GM23338 (cell line): ENCODE results near the gene GPBP1L1. TPM values are rescaled to one million over a fixed set of nuclear protein-coding genes. Genes with fewer than 3 reads are reported as not detected.
A peak's percentile ranks its signal among the peaks of the same experiment; 100 is the strongest.

Experiments
- ATAC-seq: fragments of 200-7000 bp; cut with Tn5 transposase; 3 replicates; pipeline ENCODE4 v1.9.1; 2020
- DNase-seq: peaks from one replicate; pipeline ENCODE4 v3.0.0-alpha.2; 2015; ENCODE audit warnings: low spot score
- H2AFZ ChIP-seq: fragments of 200-600 bp; sonication (generic); 2 replicates; pipeline ENCODE4 v1.8.0; 2016; ENCODE audit warnings: antibody characterized with exemption, mild to moderate bottlenecking, moderate library complexity
- H3F3A ChIP-seq: fragments of 200-600 bp; sonication (generic); replicated peaks from 2 replicates; pipeline ENCODE4 v1.8.0; 2017; ENCODE audit warnings: antibody characterized with exemption, mixed run types, low read depth
- H3K27ac ChIP-seq: fragments of 200-600 bp; sonication (generic); 2 replicates; pipeline ENCODE4 v1.6.1; 2016; ENCODE audit warnings: low read depth
- H3K27me3 ChIP-seq: fragments of 200-600 bp; sonication (generic); 2 replicates; pipeline ENCODE4 v1.8.0; 2016; ENCODE audit warnings: mild to moderate bottlenecking, mixed run types, moderate library complexity; ENCODE audit not compliant: insufficient read depth
- H3K36me3 ChIP-seq: fragments of 200-600 bp; sonication (generic); 2 replicates; pipeline ENCODE4 v1.8.0; 2016; ENCODE audit warnings: mild to moderate bottlenecking; ENCODE audit not compliant: insufficient read depth
- H3K4me1 ChIP-seq: fragments of 200-600 bp; sonication (generic); 2 replicates; pipeline ENCODE4 v1.8.0; 2016; ENCODE audit warnings: mild to moderate bottlenecking, moderate library complexity; ENCODE audit not compliant: insufficient read depth
- H3K4me2 ChIP-seq: fragments of 200-600 bp; sonication (generic); 2 replicates; pipeline ENCODE4 v1.7.1; 2017; ENCODE audit warnings: mixed run types
- H3K4me3 ChIP-seq: fragments of 200-600 bp; sonication (generic); 2 replicates; pipeline ENCODE4 v1.6.1; 2016; ENCODE audit warnings: mixed run types
- H3K79me2 ChIP-seq: fragments of 200-600 bp; sonication (generic); replicated peaks from 2 replicates; pipeline ENCODE4 v1.8.0; 2017; ENCODE audit warnings: mild to moderate bottlenecking; ENCODE audit not compliant: insufficient read depth
- H3K9me2 ChIP-seq: fragments of 200-600 bp; sonication (generic); 2 replicates; pipeline ENCODE4 v1.8.0; 2017; ENCODE audit not compliant: insufficient read depth
- H4K20me1 ChIP-seq: fragments of 200-600 bp; sonication (generic); replicated peaks from 2 replicates; pipeline ENCODE4 v1.8.0; 2017; ENCODE audit warnings: mild to moderate bottlenecking; ENCODE audit not compliant: insufficient read depth
- H3K27ac Mint-ChIP-seq: 2 replicates; pipeline ENCODE4 v1.8.0; 2020; ENCODE audit warnings: inconsistent platforms, mild to moderate bottlenecking, moderate library complexity, mixed read lengths
- H3K27me3 Mint-ChIP-seq: 3 replicates; pipeline ENCODE4 v1.8.0; 2022; ENCODE audit warnings: low read depth, mild to moderate bottlenecking, moderate library complexity, mixed read lengths, inconsistent platforms; ENCODE audit not compliant: insufficient read depth, poor library complexity
- H3K36me3 Mint-ChIP-seq: 3 replicates; pipeline ENCODE4 v1.8.0; 2021; ENCODE audit warnings: low read depth, mild to moderate bottlenecking, inconsistent platforms, moderate library complexity, mixed read lengths
- H3K4me1 Mint-ChIP-seq: 3 replicates; pipeline ENCODE4 v1.8.0; 2020; ENCODE audit warnings: mild to moderate bottlenecking, inconsistent platforms, mixed read lengths
- H3K4me3 Mint-ChIP-seq: 3 replicates; pipeline ENCODE4 v1.8.0; 2021; ENCODE audit warnings: moderate library complexity, mild to moderate bottlenecking, inconsistent platforms, mixed read lengths
- H3K9me3 Mint-ChIP-seq: 3 replicates; pipeline ENCODE4 v1.8.0; 2020; ENCODE audit warnings: moderate library complexity, mild to moderate bottlenecking, inconsistent platforms, mixed read lengths
- CREB1 ChIP-seq: fragments of 250-450 bp; sonication (Bioruptor Pico); IDR thresholded peaks from 2 replicates; pipeline ENCODE4 v1.5.0; 2020; ENCODE audit warnings: low read depth, mild to moderate bottlenecking, moderate library complexity
- CTCF ChIP-seq, 2 experiments: fragments of 200-600 bp in 1 of 2; sonication (generic) in 1 of 2; conservative IDR thresholded peaks; 2 replicates each; pipeline versions ENCODE4 v1.5.1 to v1.6.1; 2016 to 2017; ENCODE audit warnings: antibody characterized with exemption in 2 of 2, low read depth in 2 of 2, mild to moderate bottlenecking in 2 of 2, moderate library complexity in 1 of 2
- EZH2 ChIP-seq: fragments of 200-600 bp; sonication (generic); IDR thresholded peaks from one replicate; pipeline ENCODE4 v1.8.0; 2017; ENCODE audit warnings: antibody characterized with exemption, mild to moderate bottlenecking, low read depth; ENCODE audit not compliant: unreplicated experiment
- JUNB ChIP-seq: IDR thresholded peaks from one replicate; pipeline ENCODE4 v1.6.1; 2016; ENCODE audit warnings: antibody characterized with exemption; ENCODE audit not compliant: unreplicated experiment
- NANOG ChIP-seq: IDR thresholded peaks from 2 replicates; pipeline ENCODE4 v1.6.1; 2016; ENCODE audit warnings: antibody characterized with exemption, borderline replicate concordance
- POLR2AphosphoS5 ChIP-seq: IDR thresholded peaks from 2 replicates; pipeline ENCODE4 v1.6.1; 2016; ENCODE audit warnings: antibody characterized with exemption, low read depth
- ZNF331 ChIP-seq: fragments of 250-450 bp; sonication (Bioruptor Pico); IDR thresholded peaks from 2 replicates; pipeline ENCODE4 v1.5.0; 2020; ENCODE audit warnings: low read depth, mild to moderate bottlenecking, moderate library complexity
- polyA plus RNA-seq: library from polyadenylated mRNA; unstranded; fragments of >200 nt; fragmentation: Nextera tagmentation; extraction: Ambion mirVana; gene quantifications from 2 replicates; pipeline ENCODE4 v1.2.1, GENCODE V29; 2016
- total RNA-seq: library from RNA; depleted of rRNA; stranded (reverse); fragments of >200 nt; shearing (Covaris generic); gene quantifications from 2 replicates; pipeline ENCODE4 v1.2.3, GENCODE V29; 2014
- TF ChIP-seq, protein P1 (sequence below): fragments of 250-450 bp; sonication (Bioruptor Pico); IDR thresholded peaks from 2 replicates; pipeline ENCODE4 v1.5.0; 2020; ENCODE audit warnings: mild to moderate bottlenecking, moderate library complexity

GPBP1L1 gene
- total and polyA plus RNA-seq, 2 experiments from 2014 or later: 61.7 to 117 TPM

- H3K4me3 ChIP-seq: no peak overlapping the region
- H3K4me1 ChIP-seq: peaks cover 24% of the 10 kb centered on the region
- no peaks in the 10 kb centered on the region for H3K27me3 ChIP-seq
- TF ChIP-seq NANOG (no peak), CTCF (conservative IDR thresholded peaks at IDR 0.05; ENCODE audit: low read depth in 2 of 2) (no peak), ZNF331 (CRISPR knock-in tag) (no peak), JUNB (no peak), EZH2 (no peak), CREB1 (CRISPR knock-in tag) (no peak), POLR2AphosphoS5 (no peak)
- TF ChIP-seq, protein P1, sequence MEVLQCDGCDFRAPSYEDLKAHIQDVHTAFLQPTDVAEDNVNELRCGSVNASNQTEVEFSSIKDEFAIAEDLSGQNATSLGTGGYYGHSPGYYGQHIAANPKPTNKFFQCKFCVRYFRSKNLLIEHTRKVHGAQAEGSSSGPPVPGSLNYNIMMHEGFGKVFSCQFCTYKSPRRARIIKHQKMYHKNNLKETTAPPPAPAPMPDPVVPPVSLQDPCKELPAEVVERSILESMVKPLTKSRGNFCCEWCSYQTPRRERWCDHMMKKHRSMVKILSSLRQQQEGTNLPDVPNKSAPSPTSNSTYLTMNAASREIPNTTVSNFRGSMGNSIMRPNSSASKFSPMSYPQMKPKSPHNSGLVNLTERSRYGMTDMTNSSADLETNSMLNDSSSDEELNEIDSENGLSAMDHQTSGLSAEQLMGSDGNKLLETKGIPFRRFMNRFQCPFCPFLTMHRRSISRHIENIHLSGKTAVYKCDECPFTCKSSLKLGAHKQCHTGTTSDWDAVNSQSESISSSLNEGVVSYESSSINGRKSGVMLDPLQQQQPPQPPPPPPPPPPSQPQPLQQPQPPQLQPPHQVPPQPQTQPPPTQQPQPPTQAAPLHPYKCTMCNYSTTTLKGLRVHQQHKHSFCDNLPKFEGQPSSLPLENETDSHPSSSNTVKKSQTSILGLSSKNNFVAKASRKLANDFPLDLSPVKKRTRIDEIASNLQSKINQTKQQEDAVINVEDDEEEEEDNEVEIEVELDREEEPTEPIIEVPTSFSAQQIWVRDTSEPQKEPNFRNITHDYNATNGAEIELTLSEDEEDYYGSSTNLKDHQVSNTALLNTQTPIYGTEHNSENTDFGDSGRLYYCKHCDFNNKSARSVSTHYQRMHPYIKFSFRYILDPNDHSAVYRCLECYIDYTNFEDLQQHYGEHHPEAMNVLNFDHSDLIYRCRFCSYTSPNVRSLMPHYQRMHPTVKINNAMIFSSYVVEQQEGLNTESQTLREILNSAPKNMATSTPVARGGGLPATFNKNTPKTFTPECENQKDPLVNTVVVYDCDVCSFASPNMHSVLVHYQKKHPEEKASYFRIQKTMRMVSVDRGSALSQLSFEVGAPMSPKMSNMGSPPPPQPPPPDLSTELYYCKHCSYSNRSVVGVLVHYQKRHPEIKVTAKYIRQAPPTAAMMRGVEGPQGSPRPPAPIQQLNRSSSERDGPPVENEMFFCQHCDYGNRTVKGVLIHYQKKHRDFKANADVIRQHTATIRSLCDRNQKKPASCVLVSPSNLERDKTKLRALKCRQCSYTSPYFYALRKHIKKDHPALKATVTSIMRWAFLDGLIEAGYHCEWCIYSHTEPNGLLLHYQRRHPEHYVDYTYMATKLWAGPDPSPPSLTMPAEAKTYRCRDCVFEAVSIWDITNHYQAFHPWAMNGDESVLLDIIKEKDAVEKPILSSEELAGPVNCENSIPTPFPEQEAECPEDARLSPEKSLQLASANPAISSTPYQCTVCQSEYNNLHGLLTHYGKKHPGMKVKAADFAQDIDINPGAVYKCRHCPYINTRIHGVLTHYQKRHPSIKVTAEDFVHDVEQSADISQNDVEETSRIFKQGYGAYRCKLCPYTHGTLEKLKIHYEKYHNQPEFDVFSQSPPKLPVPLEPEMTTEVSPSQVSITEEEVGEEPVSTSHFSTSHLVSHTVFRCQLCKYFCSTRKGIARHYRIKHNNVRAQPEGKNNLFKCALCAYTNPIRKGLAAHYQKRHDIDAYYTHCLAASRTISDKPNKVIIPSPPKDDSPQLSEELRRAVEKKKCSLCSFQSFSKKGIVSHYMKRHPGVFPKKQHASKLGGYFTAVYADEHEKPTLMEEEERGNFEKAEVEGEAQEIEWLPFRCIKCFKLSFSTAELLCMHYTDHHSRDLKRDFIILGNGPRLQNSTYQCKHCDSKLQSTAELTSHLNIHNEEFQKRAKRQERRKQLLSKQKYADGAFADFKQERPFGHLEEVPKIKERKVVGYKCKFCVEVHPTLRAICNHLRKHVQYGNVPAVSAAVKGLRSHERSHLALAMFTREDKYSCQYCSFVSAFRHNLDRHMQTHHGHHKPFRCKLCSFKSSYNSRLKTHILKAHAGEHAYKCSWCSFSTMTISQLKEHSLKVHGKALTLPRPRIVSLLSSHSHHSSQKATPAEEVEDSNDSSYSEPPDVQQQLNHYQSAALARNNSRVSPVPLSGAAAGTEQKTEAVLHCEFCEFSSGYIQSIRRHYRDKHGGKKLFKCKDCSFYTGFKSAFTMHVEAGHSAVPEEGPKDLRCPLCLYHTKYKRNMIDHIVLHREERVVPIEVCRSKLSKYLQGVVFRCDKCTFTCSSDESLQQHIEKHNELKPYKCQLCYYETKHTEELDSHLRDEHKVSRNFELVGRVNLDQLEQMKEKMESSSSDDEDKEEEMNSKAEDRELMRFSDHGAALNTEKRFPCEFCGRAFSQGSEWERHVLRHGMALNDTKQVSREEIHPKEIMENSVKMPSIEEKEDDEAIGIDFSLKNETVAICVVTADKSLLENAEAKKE (CRISPR knock-in tag): no peak
- peaks cover 91% of the 10 kb centered on the region for H4K20me1 ChIP-seq
- peaks cover under 1% of the 10 kb centered on the region; the same call in 1 of the 3 replicates for H3K9me3 Mint-ChIP-seq
- H3K36me3 Mint-ChIP-seq: peaks cover 88% of the 10 kb centered on the region
- no peak for ATAC-seq
- no peak overlapping the region for H2AFZ ChIP-seq
- H3K27ac ChIP-seq: peak overlapping the region; percentile 59; the same call in 1 of the 2 replicates
- peaks cover 30% of the 10 kb centered on the region for H3K4me1 Mint-ChIP-seq
- no peak for DNase-seq
- H3K4me2 ChIP-seq: peak overlapping the region; percentile 32; the same call in 1 of the 2 replicates
- H3K36me3 ChIP-seq: peaks cover 62% of the 10 kb centered on the region
- H3K27ac Mint-ChIP-seq: no peak overlapping the region
- peaks cover 100% of the 10 kb centered on the region for H3K79me2 ChIP-seq
- peaks cover 25% of the 10 kb centered on the region; the same call in 1 of the 2 replicates for H3F3A ChIP-seq
- no peaks in the 10 kb centered on the region for H3K9me2 ChIP-seq
- H3K4me3 Mint-ChIP-seq: no peak overlapping the region
- peaks cover 5% of the 10 kb centered on the region for H3K27me3 Mint-ChIP-seq
Measured at GRCh38 chr1:45589861-45590260, 96.5 kb downstream of the GPBP1L1 start.
